Measurements from ENCODE around the gene FGB.

DNA sequence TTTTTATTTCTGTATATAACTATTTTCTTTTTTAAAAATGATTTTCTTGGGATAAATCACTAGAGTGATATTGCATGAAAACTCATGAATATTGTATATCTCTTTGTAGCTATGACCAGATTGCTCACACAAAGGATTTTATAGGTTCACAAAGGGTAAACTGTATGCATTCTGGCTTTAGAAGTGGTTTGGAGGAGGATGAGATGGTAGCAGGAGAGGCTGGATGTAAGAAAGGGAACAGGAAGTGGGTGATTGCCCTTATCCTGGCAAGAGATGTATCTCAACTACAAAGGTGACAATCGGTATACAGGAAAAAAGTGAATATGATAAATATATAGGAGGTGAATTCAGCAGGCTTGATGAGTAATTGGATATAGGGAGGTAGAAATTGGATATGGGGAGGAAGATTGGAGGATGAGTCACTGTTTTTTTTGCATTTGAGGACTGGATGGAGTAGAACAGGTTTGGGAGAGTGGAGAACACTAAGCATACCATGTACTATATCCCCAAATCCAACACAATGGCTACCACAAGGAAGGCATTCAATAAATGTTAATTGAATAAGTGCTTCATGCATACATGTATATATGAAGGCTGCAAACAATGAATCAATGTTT, 39.7 kb downstream of the FGB start:
- TF ChIP-seq, protein P1, sequence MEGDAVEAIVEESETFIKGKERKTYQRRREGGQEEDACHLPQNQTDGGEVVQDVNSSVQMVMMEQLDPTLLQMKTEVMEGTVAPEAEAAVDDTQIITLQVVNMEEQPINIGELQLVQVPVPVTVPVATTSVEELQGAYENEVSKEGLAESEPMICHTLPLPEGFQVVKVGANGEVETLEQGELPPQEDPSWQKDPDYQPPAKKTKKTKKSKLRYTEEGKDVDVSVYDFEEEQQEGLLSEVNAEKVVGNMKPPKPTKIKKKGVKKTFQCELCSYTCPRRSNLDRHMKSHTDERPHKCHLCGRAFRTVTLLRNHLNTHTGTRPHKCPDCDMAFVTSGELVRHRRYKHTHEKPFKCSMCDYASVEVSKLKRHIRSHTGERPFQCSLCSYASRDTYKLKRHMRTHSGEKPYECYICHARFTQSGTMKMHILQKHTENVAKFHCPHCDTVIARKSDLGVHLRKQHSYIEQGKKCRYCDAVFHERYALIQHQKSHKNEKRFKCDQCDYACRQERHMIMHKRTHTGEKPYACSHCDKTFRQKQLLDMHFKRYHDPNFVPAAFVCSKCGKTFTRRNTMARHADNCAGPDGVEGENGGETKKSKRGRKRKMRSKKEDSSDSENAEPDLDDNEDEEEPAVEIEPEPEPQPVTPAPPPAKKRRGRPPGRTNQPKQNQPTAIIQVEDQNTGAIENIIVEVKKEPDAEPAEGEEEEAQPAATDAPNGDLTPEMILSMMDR (IDR thresholded peaks at IDR 0.05; ENCODE audit: insufficient read depth, low read depth, low read length) = no peak
- no peak for TF ChIP-seq EZH2 (IDR thresholded peaks at IDR 0.05; ENCODE audit: insufficient read depth, low read length)
